Measurements from ENCODE around the gene CDK16. TPM values are rescaled to one million over a fixed set of nuclear protein-coding genes. Genes with fewer than 3 reads are reported as not detected.

The CDK16 gene
- total RNA-seq, 4 donors from 2014 or later, result 105 to 181 (median 151) TPM

- no peak overlapping the region for H3K27ac ChIP-seq
- in situ Hi-C loops (cut with MboI; ENCODE audit: low pct_ligation_motif_present in 1 of 4, low pct_unique_long_range_greater_than_20kb in 1 of 4, low sequenced_read_pairs in 3 of 4), result loop anchor here in 3 of 4 donors (25.0 kb wide), 2 partner anchors 202 to 327 kb away; no protein-coding TSS in a partner anchor
- 84% methylated on average over 17 of the region's 17 CpGs; no CpG with 5 or more reads in 1 of the 2 donors for WGBS, 2 donors (ENCODE audit: low coverage in 1 of 2)
These were observed 33.2 kb upstream of the CDK16 start for GRCh38 chrX:47185241-47185640.

GRCh38 chrX:47186096-47186740 lies 32.3 kb upstream of the CDK16 start:
- peaks cover 0 to 3% (median 0%) of the 10 kb centered on the region in 4 donors for H3K4me1 ChIP-seq
- no peak overlapping the region for H3K27ac ChIP-seq
- no peak for DNase-seq
- peaks cover 0 to 5% (median 2%) of the 10 kb centered on the region in 4 donors for H3K36me3 ChIP-seq
- in situ Hi-C loops (cut with MboI; ENCODE audit: low pct_ligation_motif_present in 1 of 4, low pct_unique_long_range_greater_than_20kb in 1 of 4, low sequenced_read_pairs in 3 of 4) (loop anchor here in 3 of 4 donors (25.0 kb wide), 2 partner anchors 201 to 326 kb away; no protein-coding TSS in a partner anchor), intact Hi-C loops (cut with DNase I; ENCODE audit: low total_unique reads) (no loop called here)
- WGBS, 2 donors (ENCODE audit: low coverage in 1 of 2), result 92% methylated on average over 24 of the region's 27 CpGs; no CpG with 5 or more reads in 1 of the 2 donors
- no peak overlapping the region for H3K4me3 ChIP-seq
- H3K9me3 ChIP-seq, result no peaks in the 10 kb centered on the region
- H3K27me3 ChIP-seq, result no peaks in the 10 kb centered on the region
- no peak for TF ChIP-seq EP300 (IDR thresholded peaks at IDR 0.05; ENCODE audit: low read depth)
- TF ChIP-seq POLR2A (IDR thresholded peaks at IDR 0.05), result no peak
- TF ChIP-seq POLR2AphosphoS5 (IDR thresholded peaks at IDR 0.05), result no peak
- no peak for TF ChIP-seq CTCF (IDR thresholded peaks at IDR 0.05)

More at GRCh38 chrX:47185241-47185640, 33.2 kb upstream of the CDK16 start:
- no peak for TF ChIP-seq EP300 (IDR thresholded peaks at IDR 0.05; ENCODE audit: low read depth)
- TF ChIP-seq POLR2A (IDR thresholded peaks at IDR 0.05), result no peak
- no peak for TF ChIP-seq CTCF (IDR thresholded peaks at IDR 0.05)
- no peak for TF ChIP-seq POLR2AphosphoS5 (IDR thresholded peaks at IDR 0.05)
- intact Hi-C loops (cut with DNase I; ENCODE audit: low total_unique reads), result no loop called here
- DNase-seq, result no peak
- Histone ChIP-seq H3K4me1 (no peaks in the 10 kb centered on the region), H3K27me3 (no peaks in the 10 kb centered on the region), H3K4me3 (no peak overlapping the region), H3K36me3 (peaks cover 0 to 7% (median 3%) of the 10 kb centered on the region in 4 donors), H3K9me3 (no peaks in the 10 kb centered on the region)

GRCh38 chrX:47187106-47187677 lies 31.3 kb upstream of the CDK16 start:
- in situ Hi-C loops (cut with MboI; ENCODE audit: low pct_ligation_motif_present in 1 of 4, low pct_unique_long_range_greater_than_20kb in 1 of 4, low sequenced_read_pairs in 3 of 4) (loop anchor here in 3 of 4 donors (25.0 kb wide), 2 partner anchors 200 to 325 kb away; no protein-coding TSS in a partner anchor), intact Hi-C loops (cut with DNase I; ENCODE audit: low total_unique reads) (no loop called here)
- WGBS, 2 donors (ENCODE audit: low coverage in 1 of 2), result 84% methylated on average over 4 of the region's 4 CpGs; no CpG with 5 or more reads in 1 of the 2 donors
- H3K27me3 ChIP-seq, result no peaks in the 10 kb centered on the region
- no peak overlapping the region for H3K4me3 ChIP-seq
- no peak for DNase-seq
- H3K9me3 ChIP-seq, result no peaks in the 10 kb centered on the region
- TF ChIP-seq POLR2AphosphoS5 (IDR thresholded peaks at IDR 0.05), result no peak
- no peak for TF ChIP-seq EP300 (IDR thresholded peaks at IDR 0.05; ENCODE audit: low read depth)
- no peak for TF ChIP-seq POLR2A (IDR thresholded peaks at IDR 0.05)
- TF ChIP-seq CTCF (IDR thresholded peaks at IDR 0.05), result no peak
- H3K36me3 ChIP-seq, result no peaks in the 10 kb centered on the region
- H3K27ac ChIP-seq, result no peak overlapping the region
- H3K4me1 ChIP-seq, result peaks cover 0 to 7% (median 0%) of the 10 kb centered on the region in 4 donors

- no peaks in the 10 kb centered on the region for H3K27me3 ChIP-seq
- H3K4me3 ChIP-seq, result no peak overlapping the region
- no peak for TF ChIP-seq EP300 (IDR thresholded peaks at IDR 0.05; ENCODE audit: low read depth)
- TF ChIP-seq POLR2A (IDR thresholded peaks at IDR 0.05), result no peak
- TF ChIP-seq POLR2AphosphoS5 (IDR thresholded peaks at IDR 0.05), result no peak
- TF ChIP-seq CTCF (IDR thresholded peaks at IDR 0.05), result no peak
- H3K4me1 ChIP-seq, result peaks cover 5 to 23% (median 9%) of the 10 kb centered on the region in 4 donors
- in situ Hi-C loops (cut with MboI; ENCODE audit: low pct_ligation_motif_present in 1 of 4, low pct_unique_long_range_greater_than_20kb in 1 of 4, low sequenced_read_pairs in 3 of 4) (loop anchor here (10.0 to 25.0 kb wide), 4 partner anchors 195 to 335 kb away; no protein-coding TSS in a partner anchor), intact Hi-C loops (cut with DNase I; ENCODE audit: low total_unique reads) (no loop called here)
- H3K36me3 ChIP-seq, result no peaks in the 10 kb centered on the region
- DNase-seq, result no peak
- H3K27ac ChIP-seq, result no peak overlapping the region
- H3K9me3 ChIP-seq, result no peaks in the 10 kb centered on the region
- 67 to 73% methylated on average over 1 to 19 of the region's 19 CpGs for WGBS, 2 donors (ENCODE audit: low coverage in 1 of 2)
These were observed 28.6 kb upstream of the CDK16 start for GRCh38 chrX:47189906-47190305.

All from transverse colon (tissue), 4 donors.